Stimulated activated CD8-positive, alpha-beta memory T cell treated with anti-CD3 and anti-CD28 coated beads, Interleukin-15, amount 100 ng/mL, for 4 hours (primary cell): Measurements from ENCODE around the gene MRC2.

Source experiments
- DNase-seq, 2 donors: peaks; one replicate each; pipeline ENCODE4 v3.0.0-alpha.2; 2020; ENCODE audit warnings: low read depth in 2 of 2

The MRC2 gene

GRCh38 chr17:62720126-62720850 lies 92.8 kb downstream of the MRC2 start:
- no peak for DNase-seq

DNA sequence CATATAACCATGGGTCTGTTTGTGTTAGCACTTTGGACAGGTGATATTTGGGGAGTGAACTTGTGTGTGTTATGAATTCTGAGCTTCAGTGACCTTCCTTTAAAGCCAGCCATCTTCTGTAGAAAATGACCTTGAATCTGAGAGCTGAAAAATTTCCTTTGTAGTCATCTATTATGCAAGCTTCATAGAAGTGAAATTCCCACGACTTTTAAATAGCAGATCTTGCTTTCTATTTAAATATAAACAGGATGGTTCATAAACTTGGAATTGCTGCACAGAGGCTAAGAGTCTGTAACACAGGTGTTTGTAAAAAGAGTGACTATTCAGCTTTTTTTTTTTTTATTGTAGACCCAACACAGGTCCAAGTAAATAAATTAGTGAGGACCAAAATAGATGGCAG lies 95.2 kb downstream of the MRC2 start:
- DNase-seq: no peak

DNA sequence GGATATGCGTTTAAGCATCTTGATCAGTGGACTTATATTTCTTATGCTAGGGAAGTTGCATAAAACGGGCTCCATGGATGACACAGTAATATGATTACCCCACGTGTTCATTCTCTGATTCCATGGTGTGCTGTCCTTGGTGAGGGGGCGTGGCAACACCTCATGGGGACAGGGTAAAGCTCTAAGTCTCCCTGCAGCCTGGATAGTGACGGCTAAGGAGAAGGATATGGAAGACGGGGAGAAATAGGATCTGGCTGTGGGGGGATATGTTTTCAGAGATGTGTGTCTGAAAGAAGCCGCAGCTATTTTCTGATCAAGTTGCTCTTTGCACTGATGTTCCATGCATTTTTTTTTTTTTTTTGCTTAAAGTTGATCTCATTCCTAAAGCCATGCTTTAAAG lies 96.4 kb downstream of the MRC2 start:
- DNase-seq: no peak

DNA sequence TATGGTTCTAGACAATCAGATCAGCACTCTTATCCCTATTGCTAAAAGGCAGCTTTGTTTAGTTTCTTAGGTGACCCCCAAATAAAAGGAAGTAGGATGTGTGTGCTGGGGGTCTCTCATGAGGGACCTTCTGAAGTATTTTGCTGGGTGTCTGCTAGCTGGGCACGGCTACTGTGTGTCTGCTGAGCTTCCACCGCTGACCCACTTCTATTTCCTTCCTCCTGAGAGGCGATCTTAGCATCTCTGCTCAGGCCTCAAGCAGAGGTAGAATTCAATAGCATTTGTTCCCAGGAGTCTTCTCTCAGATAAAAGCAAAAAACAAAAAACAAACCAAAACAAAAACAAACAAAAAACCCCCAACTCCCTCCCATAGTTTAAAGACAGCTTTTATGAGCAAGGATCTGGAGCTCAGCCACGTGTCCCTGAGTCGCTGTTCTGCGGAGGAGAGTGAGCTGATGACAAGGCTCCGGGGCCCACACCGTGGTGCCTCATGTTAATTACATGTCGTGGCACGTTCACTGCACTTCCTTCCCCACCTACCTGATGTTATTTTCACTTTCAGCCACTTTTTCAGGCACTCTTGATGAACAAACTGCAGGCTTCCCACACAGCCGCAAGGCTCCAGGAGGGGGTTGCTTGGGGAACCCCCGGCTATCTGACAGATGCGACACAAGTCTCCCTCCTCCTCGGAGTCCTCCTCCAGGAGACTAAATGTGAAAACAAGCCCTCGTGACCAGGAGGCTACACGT lies 97.1 kb downstream of the MRC2 start:
- DNase-seq: peak; percentile 66 to 75

DNA sequence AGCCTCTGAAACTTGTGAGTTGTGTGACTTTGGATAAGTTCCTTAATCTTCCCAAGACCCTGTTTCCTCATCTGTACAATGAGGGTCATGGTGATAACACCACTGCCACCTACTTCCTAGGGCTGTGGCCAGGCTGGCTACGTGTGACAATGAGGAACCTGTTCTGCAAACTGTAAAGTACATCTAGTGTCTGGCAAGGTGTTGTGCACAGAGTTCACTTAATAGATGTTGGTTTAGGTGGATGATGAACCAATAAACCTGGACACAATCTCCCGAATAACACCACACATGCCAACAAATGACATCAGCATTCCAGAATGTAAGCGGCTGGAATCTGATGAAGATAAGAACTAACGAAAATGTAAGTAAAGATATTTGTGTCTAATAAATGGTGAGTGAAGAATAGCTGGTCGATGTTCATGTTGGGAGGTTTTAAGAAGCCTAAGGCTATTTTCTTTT lies 98.3 kb downstream of the MRC2 start:
- DNase-seq: no peak

GRCh38 chr17:62727916-62728672 lies 100.6 kb downstream of the MRC2 start:
- DNase-seq: no peak

DNA sequence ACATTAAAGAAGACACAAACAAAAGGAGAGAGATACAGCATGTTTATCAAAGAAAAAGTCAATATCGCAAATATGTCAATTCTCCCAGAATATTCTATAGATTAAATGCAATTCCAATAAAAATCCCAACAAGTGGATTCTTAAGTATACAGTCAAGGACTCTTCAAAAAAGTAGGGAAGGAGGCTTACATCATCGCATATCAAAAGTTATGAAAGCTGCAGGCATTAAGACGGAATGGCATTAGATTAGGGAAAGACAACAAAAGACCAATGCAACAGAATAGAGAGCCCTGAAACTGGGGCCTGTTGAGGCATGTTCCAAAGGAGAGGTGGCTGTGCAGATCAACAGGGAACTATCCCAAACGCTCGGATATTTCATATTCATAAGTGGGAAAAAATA lies 104.7 kb downstream of the MRC2 start:
- DNase-seq: no peak

GRCh38 chr17:62735044-62735651 lies 107.7 kb downstream of the MRC2 start:
- no peak for DNase-seq

GRCh38 chr17:62737513-62737912 lies 110.0 kb downstream of the MRC2 start:
- no peak for DNase-seq

GRCh38 chr17:62738281-62738680 lies 110.8 kb downstream of the MRC2 start:
- no peak for DNase-seq

- no peak for DNase-seq
Observed at GRCh38 chr17:62739645-62740388, 112.3 kb downstream of the MRC2 start.

- no peak for DNase-seq
Observed at GRCh38 chr17:62741290-62741689, 113.8 kb downstream of the MRC2 start.
